Spleen (tissue), 11 donors: Measurements from ENCODE around the gene CIP2A. TPM values are rescaled to one million over a fixed set of nuclear protein-coding genes. Genes with fewer than 3 reads are reported as not detected.

ENCODE experiments used
- DNase-seq: peaks from one replicate; pipeline ENCODE4 v3.0.0-alpha.2; 2020
- H3K27ac ChIP-seq, 8 donors: fragments of 200-600 bp; sonication (generic) in 7 of 8; 1 replicate in 4 of 8; 2 replicates in 4 of 8; pipeline versions ENCODE4 v1.5.0 to v1.8.0; 2016 to 2021; ENCODE audit warnings: inconsistent platforms in 4 of 8, mild to moderate bottlenecking in 4 of 8, moderate library complexity in 1 of 8
- H3K27me3 ChIP-seq, 7 donors: fragments of 200-600 bp; sonication (generic) in 6 of 7; replicated peaks in 1 of 7; 1 replicate in 4 of 7; 2 replicates in 3 of 7; pipeline versions ENCODE4 v1.5.0 to v1.8.0; 2016 to 2021; ENCODE audit warnings: inconsistent platforms in 3 of 7, mild to moderate bottlenecking in 1 of 7
- H3K36me3 ChIP-seq, 6 donors: fragments of 200-600 bp; sonication (generic) in 5 of 6; 1 replicate in 4 of 6; 2 replicates in 2 of 6; pipeline versions ENCODE4 v1.5.0 to v1.8.0; 2016 to 2021; ENCODE audit warnings: inconsistent platforms in 2 of 6
- H3K4me1 ChIP-seq, 6 donors: fragments of 200-600 bp; sonication (generic) in 5 of 6; 1 replicate in 3 of 6; 2 replicates in 3 of 6; pipeline versions ENCODE4 v1.5.0 to v1.8.0; 2016 to 2021; ENCODE audit warnings: inconsistent platforms in 3 of 6
- H3K4me3 ChIP-seq, 8 donors: fragments of 200-600 bp; sonication (generic) in 7 of 8; 1 replicate in 4 of 8; 2 replicates in 4 of 8; pipeline versions ENCODE4 v1.5.0 to v1.8.0; 2016 to 2021; ENCODE audit warnings: inconsistent platforms in 4 of 8, mild to moderate bottlenecking in 4 of 8, moderate library complexity in 2 of 8
- H3K9me3 ChIP-seq, 8 donors: fragments of 200-600 bp; sonication (generic) in 7 of 8; 1 replicate in 4 of 8; 2 replicates in 4 of 8; pipeline versions ENCODE4 v1.5.0 to v1.8.0; 2016 to 2021; ENCODE audit warnings: inconsistent platforms in 4 of 8
- CTCF ChIP-seq, 11 experiments: fragments of 200-600 bp in 7 of 11; fragments of 450-650 bp in 4 of 11; sonication (generic) in 4 of 11; IDR thresholded peaks in 8 of 11; conservative IDR thresholded peaks in 3 of 11; 1 replicate in 7 of 11; 2 replicates in 4 of 11; pipeline versions ENCODE4 v1.4.0 to v1.8.0; 2016 to 2021; ENCODE audit warnings: antibody characterized with exemption in 11 of 11, inconsistent platforms in 4 of 11, mild to moderate bottlenecking in 1 of 11
- POLR2A ChIP-seq, 3 donors: fragments of 450-650 bp; IDR thresholded peaks; one replicate each; pipeline ENCODE4 v1.5.1; 2017; ENCODE audit warnings: antibody characterized with exemption in 3 of 3, mild to moderate bottlenecking in 1 of 3
- POLR2AphosphoS5 ChIP-seq, 3 donors: sonication (generic); formaldehyde crosslinking; IDR thresholded peaks; one replicate each; pipeline ENCODE4 v1.5.1; 2017; ENCODE audit warnings: antibody characterized with exemption in 3 of 3
- WGBS, 5 donors: extraction: QIAGEN DNeasy Blood & Tissue Kit in 3 of 5; methylation state at CpG; one replicate each; pipeline versions ENCODE4 v1.1.5 to v1.1.7; 2013 to 2018; 5-methylcytosine and 5-hydroxymethylcytosine counted together
- intact Hi-C: fragments of 100-400 bp; cut with DNase I; formaldehyde crosslinking; loops from one replicate; pipeline ENCODE4 v1.15.0; 2023; ENCODE audit warnings: low total_unique reads
- polyA plus RNA-seq, 3 donors: library from polyadenylated mRNA; stranded (reverse); fragments of 200-250 nt; gene quantifications; one replicate each; pipeline ENCODE4 v1.2.1, GENCODE V29; 2013
- total RNA-seq, 7 donors: library from RNA; depleted of rRNA in 3 of 7; stranded (reverse); fragments of >200 nt in 3 of 7; fragmentation: NEBNext Ultra II Directional in 4 of 7; extraction: Animal tissue kit (Norgen Biotek cat#: 25700) in 4 of 7; gene quantifications; one replicate each; pipeline versions ENCODE4 v1.1.0 to v1.2.1, GENCODE V29; 2016 to 2021
- donor health status: healthy with polysubstance abuse.
- donor health status: DM: no; HTN: no; CAD: no; lungs with moderate emphysema.
- donor health status: DM: no; HTN: no; CAD: no.
- donor health status: Bipolar disorder and iron deficiency.
- donor health status: healthy.
- donor health status: DM: no; HTN: no; CAD: no.
- donor health status: DM: yes; HTN: yes; CAD: no.

Gene CIP2A
- total and polyA plus RNA-seq, 10 donors = 2.2 to 15.7 (median 8.1) TPM

- TF ChIP-seq POLR2A (IDR thresholded peaks at IDR 0.05) (no peak), POLR2AphosphoS5 (IDR thresholded peaks at IDR 0.05) (no peak), CTCF (IDR thresholded peaks at IDR 0.05 in 8 of 11, conservative IDR thresholded peaks at IDR 0.05 in 3 of 11) (no peak)
- WGBS, 5 donors = 85 to 94% (median 87%) methylated on average over 2 of the region's 2 CpGs
- Histone ChIP-seq H3K9me3 (no peaks in the 10 kb centered on the region), H3K4me1 (peaks cover 0 to 17% (median 11%) of the 10 kb centered on the region in 6 donors), H3K4me3 (no peak overlapping the region), H3K36me3 (peaks cover 0 to 86% (median 0%) of the 10 kb centered on the region in 6 donors), H3K27ac (no peak overlapping the region), H3K27me3 (no peaks in the 10 kb centered on the region)
- no peak for DNase-seq
- intact Hi-C loops = no loop called here
Measured at GRCh38 chr3:108555966-108556581, 33.2 kb downstream of the CIP2A start.

GRCh38 chr3:108554913-108555571 lies 34.2 kb downstream of the CIP2A start:
- peaks cover 0 to 82% (median 0%) of the 10 kb centered on the region in 6 donors for H3K36me3 ChIP-seq
- peaks cover 0 to 20% (median 12%) of the 10 kb centered on the region in 6 donors for H3K4me1 ChIP-seq
- no peak overlapping the region for H3K4me3 ChIP-seq
- H3K27me3 ChIP-seq = no peaks in the 10 kb centered on the region
- intact Hi-C loops = loop anchor here (5.0 kb wide), 1 partner anchor 68 kb away; no protein-coding TSS in a partner anchor
- no peak for DNase-seq
- H3K9me3 ChIP-seq = no peaks in the 10 kb centered on the region
- H3K27ac ChIP-seq = no peak overlapping the region
- WGBS, 5 donors = 84 to 96% (median 91%) methylated on average over 3 of the region's 3 CpGs
- TF ChIP-seq CTCF (IDR thresholded peaks at IDR 0.05 in 8 of 11, conservative IDR thresholded peaks at IDR 0.05 in 3 of 11) (no peak), POLR2AphosphoS5 (IDR thresholded peaks at IDR 0.05) (no peak), POLR2A (IDR thresholded peaks at IDR 0.05) (no peak)

- H3K4me3 ChIP-seq = no peak overlapping the region
- H3K36me3 ChIP-seq = peaks cover 0 to 79% (median 0%) of the 10 kb centered on the region in 6 donors
- intact Hi-C loops = loop anchor here (5.0 kb wide), 1 partner anchor 67 kb away; no protein-coding TSS in a partner anchor
- no peak overlapping the region for H3K27ac ChIP-seq
- peaks cover 0 to 20% (median 12%) of the 10 kb centered on the region in 6 donors for H3K4me1 ChIP-seq
- DNase-seq = no peak
- H3K27me3 ChIP-seq = no peaks in the 10 kb centered on the region
- H3K9me3 ChIP-seq = no peaks in the 10 kb centered on the region
- TF ChIP-seq POLR2AphosphoS5 (IDR thresholded peaks at IDR 0.05) (no peak), CTCF (IDR thresholded peaks at IDR 0.05 in 8 of 11, conservative IDR thresholded peaks at IDR 0.05 in 3 of 11) (no peak), POLR2A (IDR thresholded peaks at IDR 0.05) (no peak)
Measured at GRCh38 chr3:108554229-108554628, 35.0 kb downstream of the CIP2A start.
